GM12873 (cell line): ENCODE measurements around the gene RPS10.

Experiments used
- CTCF ChIP-seq: IDR thresholded peaks from 2 replicates; pipeline ENCODE4 v1.5.1; 2012; ENCODE audit warnings: low read depth, mild to moderate bottlenecking, moderate library complexity, low read length, control low read depth; ENCODE audit not compliant: insufficient read depth; ENCODE audit errors: missing control alignments

RPS10 gene

GRCh38 chr6:34412643-34413214 lies 13.1 kb downstream of the RPS10 start:
- no peak for TF ChIP-seq CTCF

- TF ChIP-seq CTCF, result no peak
These were observed 13.9 kb downstream of the RPS10 start for GRCh38 chr6:34412016-34412415.

- TF ChIP-seq CTCF, result no peak
These were observed 29.4 kb downstream of the RPS10 start for GRCh38 chr6:34396518-34396917.

GRCh38 chr6:34393966-34394305 lies 31.9 kb downstream of the RPS10 start:
- no peak for TF ChIP-seq CTCF

GRCh38 chr6:34393191-34393965 lies 32.5 kb downstream of the RPS10 start:
- TF ChIP-seq CTCF, result no peak

- TF ChIP-seq CTCF, result peak; percentile 88
These were observed 33.2 kb downstream of the RPS10 start, which contains the start of gene NUDT3 for GRCh38 chr6:34392497-34393190. Gene NUDT3 (minus strand): TSS chr6:34392669. CDS start chr6:34392362, 307 bp downstream.

- TF ChIP-seq CTCF, result no peak
These were observed 33.9 kb downstream of the RPS10 start for GRCh38 chr6:34391786-34392496.
